ENCODE data around the gene TFAP2E. TPM values are rescaled to one million over a fixed set of nuclear protein-coding genes. Genes with fewer than 3 reads are reported as not detected.

TFAP2E gene
- polyA plus RNA-seq, 3 donors: 0.85 to 1.7 (median 1.5) TPM

- peak; percentile 97 for DNase-seq
These were observed 68.2 kb downstream of the TFAP2E start, which contains the start of gene PSMB2 for GRCh38 chr1:35641233-35641866. Gene PSMB2 (minus strand): TSS chr1:35641526. CDS start chr1:35641432, 94 bp downstream.

GRCh38 chr1:35642471-35642955 lies 69.4 kb downstream of the TFAP2E start:
- DNase-seq: no peak

GRCh38 chr1:35644204-35644603 lies 71.1 kb downstream of the TFAP2E start:
- no peak for DNase-seq

Other genes starting within 250 kb of the TFAP2E start
- 10 to 100 TPM; 54.2 to 91.6 (median 86.6) TPM for gene KIAA0319L, start 15.9 kb upstream of the TFAP2E start, polyA plus RNA-seq (ENCODE audit: insufficient read length in 3 of 3)
- 10 to 100 TPM; 20.4 to 23.2 (median 20.8) TPM for gene NCDN, start 15.5 kb upstream of the TFAP2E start, polyA plus RNA-seq (ENCODE audit: insufficient read length in 3 of 3)
- 10 to 100 TPM; 70.1 to 80.6 (median 76.5) TPM for gene PSMB2, start 68.2 kb downstream of the TFAP2E start, polyA plus RNA-seq (ENCODE audit: insufficient read length in 3 of 3)
- gene C1orf216, start 145.6 kb downstream of the TFAP2E start, polyA plus RNA-seq (ENCODE audit: insufficient read length in 3 of 3): 10 to 100 TPM in 1 of 3 donors, 1 to 10 TPM in 2; 8.1 to 10.5 (median 8.8) TPM
- 10 to 100 TPM; 13.2 to 15.3 (median 13.6) TPM for gene CLSPN, start 196.7 kb downstream of the TFAP2E start, polyA plus RNA-seq (ENCODE audit: insufficient read length in 3 of 3)
- 10 to 100 TPM; 15.0 to 31.0 (median 28.3) TPM for gene AGO4, start 234.7 kb downstream of the TFAP2E start, polyA plus RNA-seq (ENCODE audit: insufficient read length in 3 of 3)

All from renal pelvis (tissue), 4 donors.